GM21825 (cell line): Measurements from ENCODE around the gene ALG1.
A peak's percentile ranks its signal among the peaks of the same experiment; 100 is the strongest.

Experiments used
- ATAC-seq: cut with Tn5 transposase; IDR thresholded peaks from one replicate; pipeline ENCODE4 v1.9.1; 2021; ENCODE audit warnings: mild to moderate bottlenecking, moderate library complexity; ENCODE audit not compliant: unreplicated experiment

Gene ALG1, protein sequence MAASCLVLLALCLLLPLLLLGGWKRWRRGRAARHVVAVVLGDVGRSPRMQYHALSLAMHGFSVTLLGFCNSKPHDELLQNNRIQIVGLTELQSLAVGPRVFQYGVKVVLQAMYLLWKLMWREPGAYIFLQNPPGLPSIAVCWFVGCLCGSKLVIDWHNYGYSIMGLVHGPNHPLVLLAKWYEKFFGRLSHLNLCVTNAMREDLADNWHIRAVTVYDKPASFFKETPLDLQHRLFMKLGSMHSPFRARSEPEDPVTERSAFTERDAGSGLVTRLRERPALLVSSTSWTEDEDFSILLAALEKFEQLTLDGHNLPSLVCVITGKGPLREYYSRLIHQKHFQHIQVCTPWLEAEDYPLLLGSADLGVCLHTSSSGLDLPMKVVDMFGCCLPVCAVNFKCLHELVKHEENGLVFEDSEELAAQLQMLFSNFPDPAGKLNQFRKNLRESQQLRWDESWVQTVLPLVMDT

DNA sequence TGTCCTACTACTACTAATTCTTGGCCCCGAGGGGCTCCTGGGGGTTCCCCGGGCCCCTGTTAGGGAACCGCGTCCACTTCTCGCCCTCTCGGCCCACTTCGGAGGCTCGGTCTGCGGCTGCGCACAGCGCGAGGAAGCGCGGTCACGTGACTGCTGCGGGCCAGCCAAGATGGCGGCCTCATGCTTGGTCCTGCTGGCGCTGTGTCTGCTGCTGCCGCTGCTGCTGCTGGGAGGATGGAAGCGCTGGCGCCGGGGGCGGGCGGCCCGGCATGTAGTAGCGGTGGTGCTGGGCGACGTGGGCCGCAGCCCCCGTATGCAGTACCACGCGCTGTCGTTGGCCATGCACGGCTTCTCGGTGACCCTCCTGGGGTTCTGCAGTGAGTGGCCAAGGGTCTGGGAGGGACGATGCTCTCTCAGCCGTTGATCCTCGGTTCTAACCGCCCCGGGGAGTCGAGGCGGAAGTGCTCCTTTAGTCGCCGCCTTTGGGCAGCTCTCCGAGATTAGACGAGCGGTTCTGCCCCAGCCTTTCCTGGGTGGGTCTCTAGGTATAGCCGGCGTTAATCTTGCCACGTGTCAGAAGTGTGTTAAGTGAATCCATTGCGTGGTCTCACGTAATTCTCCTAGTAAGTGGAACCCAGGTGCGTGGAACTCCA lies at the start of gene ALG1:
Gene ALG1, plus strand, starts transcription at position 163 of the 653 bp plus-strand sequence. Its CDS starts 7 bp downstream, at position 170.
- ATAC-seq, result peak; percentile 79

DNA sequence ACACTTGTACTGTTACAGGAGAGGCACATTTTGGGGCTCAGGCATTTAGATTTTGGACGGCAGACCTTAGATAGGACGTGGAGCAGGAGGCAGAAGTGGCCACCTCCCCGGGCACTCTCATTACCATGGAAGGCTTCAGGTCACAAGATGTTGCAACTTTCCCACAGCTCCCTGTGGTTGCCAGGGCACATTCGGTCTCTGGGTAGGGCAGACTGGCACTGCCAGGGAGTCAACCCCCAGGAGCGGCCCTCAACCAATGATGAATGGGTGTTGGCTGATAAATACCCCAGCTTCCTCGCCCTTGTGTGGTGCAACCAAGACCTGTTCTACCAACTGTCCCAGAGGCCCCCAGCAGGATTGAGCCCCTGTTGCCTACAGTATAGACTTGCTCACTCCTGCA lies 49.1 kb upstream of the ALG1 start:
- no peak for ATAC-seq

- ATAC-seq, result no peak
These were observed 47.0 kb upstream of the ALG1 start for GRCh38 chr16:5024632-5025031.

DNA sequence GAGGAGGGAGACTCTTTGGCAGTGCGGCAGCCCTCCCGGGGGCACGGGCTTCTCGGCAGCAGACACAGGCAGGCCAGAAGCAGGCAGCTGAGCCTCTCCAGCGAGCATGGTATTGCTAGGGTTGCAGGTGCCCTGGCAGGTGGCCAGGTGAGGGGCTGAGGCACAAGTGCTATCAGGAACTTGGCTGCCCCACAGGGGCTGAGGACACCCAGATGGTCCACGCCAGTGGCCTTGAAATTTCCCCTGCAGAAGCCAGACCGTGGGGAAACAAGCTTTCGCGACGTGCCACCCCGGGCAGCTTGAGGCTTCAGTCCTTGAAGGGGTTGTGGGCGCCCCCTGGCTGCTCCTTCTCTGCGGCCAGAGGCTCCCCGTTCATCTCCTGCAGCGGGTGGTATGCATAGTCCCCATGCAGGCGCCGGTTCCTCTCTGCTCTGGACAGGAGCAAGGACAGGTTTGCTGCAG lies 46.4 kb upstream of the ALG1 start:
- ATAC-seq, result no peak

DNA sequence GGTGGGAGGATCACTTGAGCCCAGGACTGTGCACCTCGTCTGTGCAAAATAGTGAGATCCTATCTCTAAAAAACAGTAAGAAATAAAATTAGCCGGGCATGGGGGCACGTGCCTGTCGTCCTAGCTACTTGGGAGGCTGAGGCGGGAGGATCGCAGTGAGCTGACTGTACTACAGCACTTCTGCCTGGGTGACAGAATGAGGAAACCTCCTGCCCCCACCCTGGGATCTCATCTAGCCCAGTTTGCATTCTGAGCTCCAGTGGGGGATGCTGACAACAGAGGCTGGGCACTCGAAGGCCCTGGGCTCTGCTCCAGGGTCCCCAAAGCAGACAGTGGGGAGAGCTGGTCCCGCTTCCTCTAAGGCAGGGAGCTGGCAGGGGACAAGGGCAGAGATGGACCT lies 45.0 kb upstream of the ALG1 start:
- no peak for ATAC-seq

- no peak for ATAC-seq
These were observed 44.6 kb upstream of the ALG1 start for GRCh38 chr16:5027086-5027485.

DNA sequence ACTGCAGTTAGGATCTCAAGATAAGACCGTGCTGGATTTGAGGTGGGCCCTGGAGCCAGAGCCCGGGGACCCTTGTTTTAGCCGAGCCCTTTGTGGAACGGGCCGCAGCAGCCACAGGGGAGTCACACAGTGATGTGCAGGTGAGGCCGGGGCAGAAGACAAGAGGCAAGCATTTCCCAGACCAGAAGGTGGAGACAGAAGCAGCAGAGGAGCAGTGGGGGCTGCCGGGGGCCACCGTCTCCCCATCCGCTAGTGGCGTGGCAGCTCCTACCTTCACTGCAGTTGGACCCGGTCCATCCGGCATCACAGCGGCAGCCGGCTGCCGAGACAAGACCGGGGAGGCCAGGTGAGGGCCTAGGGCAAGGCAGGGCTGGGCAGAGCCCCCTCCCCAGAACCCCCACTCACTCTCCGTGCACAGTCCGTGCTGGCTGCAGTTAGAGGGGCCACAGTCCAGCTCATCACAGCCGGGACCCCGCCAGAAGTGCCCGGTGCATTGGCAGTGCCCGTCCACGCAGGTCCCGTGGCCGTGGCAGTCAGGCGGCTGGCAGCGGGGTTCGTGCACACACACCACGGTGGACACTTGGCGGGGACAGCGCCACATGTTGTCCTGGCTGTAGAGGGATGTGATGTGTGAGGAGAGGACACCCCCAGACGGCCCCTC lies 43.9 kb upstream of the ALG1 start:
- no peak for ATAC-seq

DNA sequence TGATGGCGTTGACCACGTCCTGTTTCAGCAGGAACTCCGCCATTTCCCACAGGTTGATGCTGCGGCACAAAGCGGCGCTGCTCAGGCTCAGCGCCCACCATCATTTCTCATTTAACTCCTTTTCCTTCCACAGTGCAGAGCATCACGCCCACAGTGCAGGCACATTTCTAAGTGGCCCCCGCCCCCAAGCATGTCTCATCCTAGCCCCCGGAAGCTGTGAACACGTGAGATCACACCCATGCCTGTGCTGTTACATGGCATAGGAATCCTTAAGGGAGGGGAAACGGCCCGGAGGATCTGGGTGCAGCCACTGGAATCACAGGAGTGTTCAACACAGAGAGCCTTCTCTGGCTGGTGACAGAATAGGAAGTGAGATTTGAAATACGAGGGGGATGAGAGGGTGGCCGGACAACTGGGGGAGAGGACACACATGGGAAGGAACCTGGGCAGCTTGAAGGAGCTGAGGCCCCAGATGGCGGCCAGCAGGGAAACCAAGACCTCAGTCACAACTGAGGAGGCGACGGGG lies 42.6 kb upstream of the ALG1 start:
- no peak for ATAC-seq

GRCh38 chr16:5030251-5030870 lies 41.3 kb upstream of the ALG1 start:
- ATAC-seq, result no peak

- no peak for ATAC-seq
These were observed 40.0 kb upstream of the ALG1 start for GRCh38 chr16:5031601-5032000.

DNA sequence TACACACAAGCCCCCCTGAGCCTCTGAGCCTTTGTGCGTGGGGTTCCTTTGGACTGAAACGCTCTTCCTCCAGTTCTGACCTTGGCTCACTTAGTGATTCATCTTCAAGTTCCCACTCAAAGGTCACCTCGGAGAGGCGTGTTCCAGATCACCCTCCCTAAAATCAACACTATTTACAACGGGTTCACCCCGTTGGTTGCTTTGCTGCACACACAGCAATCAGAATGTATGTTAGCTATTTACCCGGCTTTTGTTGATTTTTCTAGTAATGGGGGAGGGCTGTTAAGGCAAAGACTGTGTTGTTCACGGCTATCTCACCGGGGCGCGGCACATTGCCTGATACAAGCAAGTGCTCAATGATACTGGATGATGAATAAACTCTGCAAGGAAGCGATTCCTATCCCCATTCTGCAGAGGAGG lies 38.9 kb upstream of the ALG1 start:
- ATAC-seq, result no peak

DNA sequence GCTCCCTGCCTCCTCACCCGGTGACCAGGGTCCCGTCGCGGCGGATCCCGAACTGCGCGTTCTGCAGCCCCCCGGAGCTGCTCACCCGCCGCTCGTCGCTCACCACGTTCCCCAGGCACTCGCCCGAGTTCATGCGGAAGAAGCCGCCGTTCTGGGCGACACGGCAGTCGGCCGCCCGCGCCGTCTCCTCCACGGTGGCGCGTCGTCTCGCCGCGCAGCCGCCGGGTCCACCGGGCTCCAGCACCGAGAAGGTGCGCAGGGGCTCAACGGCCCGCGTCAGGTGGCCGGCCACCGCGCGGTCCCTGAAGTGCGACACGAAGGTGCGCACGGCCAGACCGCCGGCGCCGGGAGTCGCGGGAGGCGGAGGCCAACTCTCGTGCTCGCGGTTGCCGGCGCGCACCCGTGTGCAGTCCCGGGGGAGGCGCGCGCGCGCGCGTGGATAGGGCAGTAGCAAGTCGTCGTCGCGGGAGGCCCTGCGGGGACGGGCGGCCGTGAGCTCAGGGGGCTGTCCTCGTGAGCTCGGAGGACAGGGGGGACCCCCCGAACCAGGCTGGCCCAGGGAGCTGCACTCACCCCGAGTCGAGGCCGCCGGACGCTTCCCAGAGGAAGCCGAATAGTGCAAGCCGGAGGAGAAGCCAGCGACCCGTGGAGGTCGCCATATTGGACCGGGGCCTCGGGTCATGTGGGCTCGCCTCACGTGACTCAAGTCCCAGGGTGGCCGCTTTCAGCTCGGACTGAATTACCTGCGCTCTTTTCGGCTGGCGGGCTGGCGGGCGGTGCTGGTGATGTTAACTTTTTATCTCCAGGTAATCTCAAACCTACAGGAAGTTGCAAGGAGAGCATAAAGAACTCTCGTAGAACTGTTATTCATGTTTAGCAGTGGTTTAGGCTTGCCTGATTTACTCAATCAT lies 38.1 kb upstream of the ALG1 start, which contains the start of gene NAGPA:
Gene NAGPA, minus strand, starts transcription at position 680 of the 911 bp plus-strand sequence. Its CDS starts 21 bp downstream, at position 659.
- peak; percentile 85 for ATAC-seq

- ATAC-seq, result no peak
These were observed 37.5 kb upstream of the ALG1 start for GRCh38 chr16:5034167-5034523.

DNA sequence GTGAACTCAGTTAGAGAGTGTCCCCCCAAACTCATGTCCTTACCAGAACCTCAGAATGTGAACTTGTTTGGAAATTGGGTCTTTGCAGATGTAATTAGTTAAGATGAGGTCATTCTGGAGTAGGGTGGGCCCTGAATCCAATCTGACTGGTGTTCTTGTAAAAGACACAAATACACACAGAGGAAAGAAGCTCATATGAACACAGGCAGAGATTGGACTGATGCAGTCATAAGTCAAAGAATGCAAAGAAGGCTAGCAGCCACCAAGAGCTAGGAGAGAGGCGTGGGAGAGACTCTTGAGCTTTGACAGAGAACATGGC lies 35.8 kb upstream of the ALG1 start:
- ATAC-seq, result no peak

DNA sequence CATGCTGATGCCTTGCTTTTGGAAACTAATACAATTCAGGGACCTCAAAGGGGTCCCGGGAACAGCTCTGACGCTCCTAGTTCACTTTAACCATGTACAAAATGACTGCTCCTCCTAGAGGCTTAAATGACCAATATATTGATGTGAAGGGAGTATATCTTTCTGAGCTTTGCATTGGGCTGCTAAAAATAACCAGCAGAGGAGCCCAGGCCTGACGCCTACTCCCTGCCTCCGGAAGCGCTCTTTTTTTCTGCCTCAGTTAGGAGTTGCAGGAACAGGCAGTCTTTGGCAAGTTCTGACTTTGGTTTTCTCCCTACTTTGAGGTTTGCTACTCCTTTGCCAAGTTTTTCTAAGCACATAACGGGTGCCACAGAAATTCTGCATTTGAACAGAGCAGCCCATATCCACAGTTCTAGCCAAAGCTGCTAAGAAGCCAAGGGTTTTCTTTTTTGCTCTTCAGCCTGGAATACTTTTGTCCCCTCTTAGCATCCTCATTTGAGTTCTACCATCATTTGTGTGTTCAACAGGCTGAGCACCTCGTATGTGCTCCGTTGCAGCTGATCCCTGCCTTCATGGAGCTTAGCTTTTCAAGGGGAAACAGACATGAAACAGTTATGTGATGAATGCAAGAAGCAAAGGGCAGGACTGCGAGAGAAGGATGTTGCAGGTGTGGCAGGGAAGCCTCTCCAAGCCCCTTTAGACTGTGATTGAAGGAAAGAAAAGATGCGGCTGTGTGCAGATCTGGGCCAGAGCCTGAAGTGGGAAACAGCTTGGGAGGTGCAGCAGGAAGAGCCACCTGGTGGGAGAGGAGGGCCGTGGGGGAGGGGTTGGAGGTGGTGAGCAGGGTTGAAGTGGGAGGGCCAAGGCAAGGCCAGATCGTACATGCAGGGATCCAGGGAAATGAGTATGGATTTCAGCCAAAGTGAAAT lies 35.2 kb upstream of the ALG1 start:
- no peak for ATAC-seq

DNA sequence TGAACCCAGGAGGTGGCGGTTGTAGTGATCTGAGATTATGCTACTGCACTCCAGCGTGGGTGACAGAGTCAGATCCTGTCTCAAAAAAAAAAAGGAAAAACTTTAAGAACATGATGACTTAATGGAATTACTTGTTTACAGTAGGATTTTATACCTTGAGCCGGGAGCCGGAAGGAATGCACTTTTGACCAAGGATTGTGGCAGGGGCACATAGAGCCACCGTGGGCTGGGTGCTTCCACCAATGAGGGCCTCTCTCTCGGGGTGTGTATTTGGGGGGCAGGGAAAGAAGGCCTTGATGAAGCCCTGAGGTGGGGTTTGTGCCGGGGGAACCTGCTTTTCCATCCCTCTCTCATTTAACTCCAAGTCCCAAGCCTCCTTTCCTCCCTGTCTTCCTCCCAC lies 31.2 kb upstream of the ALG1 start:
- ATAC-seq, result no peak

DNA sequence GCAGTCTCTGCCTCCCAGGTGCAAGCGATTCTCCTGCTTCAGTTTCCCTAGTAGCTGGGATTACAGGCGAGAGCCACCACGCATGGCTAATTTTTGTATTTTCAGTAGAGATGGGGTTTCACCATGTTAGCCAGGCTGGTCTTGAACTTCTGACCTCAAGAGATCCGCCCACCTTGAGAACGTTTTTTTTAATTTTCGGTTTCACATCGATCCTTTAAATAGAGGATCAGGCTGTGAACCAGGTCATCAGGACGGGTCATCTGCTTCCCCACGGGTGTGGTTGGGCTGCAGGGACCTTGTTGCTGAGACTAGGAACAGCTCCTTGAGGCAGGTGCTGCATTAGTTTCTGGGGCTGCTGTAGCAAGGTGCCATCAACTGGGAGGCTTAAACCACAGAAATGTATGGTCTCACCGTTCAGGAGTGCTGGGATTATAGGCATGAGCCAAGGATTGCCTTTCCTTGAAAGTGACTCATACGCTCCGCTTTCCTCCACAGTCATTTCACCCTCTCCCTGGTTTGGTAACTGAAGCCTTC lies 30.0 kb upstream of the ALG1 start:
- ATAC-seq, result peak; percentile 60

DNA sequence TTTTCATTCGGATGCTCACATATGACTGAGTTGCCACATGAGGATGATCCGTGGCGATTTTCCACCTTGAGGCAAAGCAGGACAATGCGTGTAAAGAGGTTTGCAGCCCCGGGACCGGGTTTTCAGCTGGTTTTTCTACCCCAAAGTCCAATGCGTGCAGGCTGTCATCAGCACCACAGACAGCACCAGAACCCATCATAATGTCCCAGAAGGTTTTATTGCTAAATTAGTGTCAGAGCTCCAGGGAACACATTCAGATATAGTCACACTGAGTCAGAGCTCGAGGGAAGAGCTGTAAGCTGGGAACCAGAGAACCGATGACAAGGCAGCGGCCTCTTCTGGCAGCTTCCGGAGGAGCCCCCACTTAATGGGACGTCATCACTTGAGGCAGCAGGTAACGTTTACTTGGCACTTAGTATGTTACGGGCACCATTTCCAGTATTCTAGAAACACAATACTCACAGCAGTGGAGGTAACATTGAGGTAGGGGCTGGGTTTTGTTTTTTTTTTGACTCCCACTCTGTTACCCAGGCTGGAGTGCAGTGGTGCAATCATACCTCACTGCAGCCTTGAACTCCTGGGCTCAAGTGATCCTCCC lies 29.0 kb upstream of the ALG1 start:
- no peak for ATAC-seq
